ENCODE data around the gene PCDH9. TPM values are rescaled to one million over a fixed set of nuclear protein-coding genes. Genes with fewer than 3 reads are reported as not detected.

PCDH9 gene
- total RNA-seq, 1 experiment from 2014 or later = 0.11 TPM

GRCh38 chr13:66501181-66501580 is 729.0 kb downstream of the PCDH9 start:
- CTCF ChIA-PET = no interaction called here
- POLR2A ChIA-PET = no interaction called here
- Mint-ChIP-seq H3K27me3 (ENCODE audit: insufficient read depth, unreplicated experiment) (no peaks in the 10 kb centered on the region), H3K9me3 (ENCODE audit: unreplicated experiment) (no peaks in the 10 kb centered on the region), H3K4me1 (ENCODE audit: low read depth, unreplicated experiment) (no peaks in the 10 kb centered on the region), H3K27ac (ENCODE audit: unreplicated experiment) (no peak overlapping the region), H3K4me3 (ENCODE audit: unreplicated experiment) (no peak overlapping the region), H3K36me3 (ENCODE audit: insufficient read depth, unreplicated experiment) (no peaks in the 10 kb centered on the region)
- no peak for DNase-seq
- Histone ChIP-seq H3K36me3 (ENCODE audit: control insufficient read depth, insufficient read depth, low read length) (no peaks in the 10 kb centered on the region), H3K27me3 (replicated peaks; ENCODE audit: control insufficient read depth, insufficient read depth, low read length) (no peaks in the 10 kb centered on the region), H3K9me3 (no peaks in the 10 kb centered on the region), H3K4me3 (ENCODE audit: low read depth, low read length) (no peak overlapping the region), H3K4me1 (no peaks in the 10 kb centered on the region)
- BruUV-seq (replicated peaks) = no TSS peak
- no peak for TF ChIP-seq CTCF (IDR thresholded peaks at IDR 0.05; ENCODE audit: insufficient read depth in 1 of 2, low read depth in 1 of 2, low read length in 1 of 2, severe bottlenecking in 1 of 2, unreplicated experiment in 1 of 2)
- intact Hi-C loops (cut with micrococcal nuclease; ENCODE audit: unreplicated experiment) = no loop called here

GRCh38 chr13:66492479-66492878 is 737.7 kb downstream of the PCDH9 start:
- Histone ChIP-seq H3K4me1 (no peaks in the 10 kb centered on the region), H3K27me3 (replicated peaks; ENCODE audit: control insufficient read depth, insufficient read depth, low read length) (no peaks in the 10 kb centered on the region), H3K36me3 (ENCODE audit: control insufficient read depth, insufficient read depth, low read length) (no peaks in the 10 kb centered on the region), H3K9me3 (no peaks in the 10 kb centered on the region; the same call in 1 of the 2 replicates), H3K4me3 (ENCODE audit: low read depth, low read length) (no peak overlapping the region)
- peak in 1 of 2 experiments; percentile 6 for DNase-seq
- ChIA-PET POLR2A (no interaction called here), CTCF (no interaction called here)
- no peaks in the 10 kb centered on the region for H3K9me3 Mint-ChIP-seq (ENCODE audit: unreplicated experiment)
- no TSS peak for BruUV-seq (replicated peaks)
- H3K27ac Mint-ChIP-seq (ENCODE audit: unreplicated experiment) = no peak overlapping the region
- no peaks in the 10 kb centered on the region for H3K36me3 Mint-ChIP-seq (ENCODE audit: insufficient read depth, unreplicated experiment)
- no peaks in the 10 kb centered on the region for H3K27me3 Mint-ChIP-seq (ENCODE audit: insufficient read depth, unreplicated experiment)
- no peaks in the 10 kb centered on the region for H3K4me1 Mint-ChIP-seq (ENCODE audit: low read depth, unreplicated experiment)
- peak; percentile 24 to 58 for TF ChIP-seq CTCF (IDR thresholded peaks at IDR 0.05; ENCODE audit: insufficient read depth in 1 of 2, low read depth in 1 of 2, low read length in 1 of 2, severe bottlenecking in 1 of 2, unreplicated experiment in 1 of 2)
- no peak overlapping the region for H3K4me3 Mint-ChIP-seq (ENCODE audit: unreplicated experiment)
- intact Hi-C loops (cut with micrococcal nuclease; ENCODE audit: unreplicated experiment) = no loop called here

GRCh38 chr13:66491251-66491650 is 738.9 kb downstream of the PCDH9 start:
- ChIA-PET POLR2A (no interaction called here), CTCF (no interaction called here)
- no peak overlapping the region for H3K4me3 Mint-ChIP-seq (ENCODE audit: unreplicated experiment)
- H3K27me3 ChIP-seq (replicated peaks; ENCODE audit: control insufficient read depth, insufficient read depth, low read length) = no peaks in the 10 kb centered on the region
- intact Hi-C loops (cut with micrococcal nuclease; ENCODE audit: unreplicated experiment) = no loop called here
- no peak for DNase-seq
- H3K36me3 Mint-ChIP-seq (ENCODE audit: insufficient read depth, unreplicated experiment) = no peaks in the 10 kb centered on the region
- H3K4me3 ChIP-seq (ENCODE audit: low read depth, low read length) = no peak overlapping the region
- H3K4me1 ChIP-seq = no peaks in the 10 kb centered on the region
- no peaks in the 10 kb centered on the region for H3K27me3 Mint-ChIP-seq (ENCODE audit: insufficient read depth, unreplicated experiment)
- TF ChIP-seq CTCF (IDR thresholded peaks at IDR 0.05; ENCODE audit: insufficient read depth in 1 of 2, low read depth in 1 of 2, low read length in 1 of 2, severe bottlenecking in 1 of 2, unreplicated experiment in 1 of 2) = no peak
- no peaks in the 10 kb centered on the region for H3K36me3 ChIP-seq (ENCODE audit: control insufficient read depth, insufficient read depth, low read length)
- no TSS peak for BruUV-seq (replicated peaks)
- H3K9me3 ChIP-seq = no peaks in the 10 kb centered on the region; the same call in 1 of the 2 replicates
- no peak overlapping the region for H3K27ac Mint-ChIP-seq (ENCODE audit: unreplicated experiment)
- H3K4me1 Mint-ChIP-seq (ENCODE audit: low read depth, unreplicated experiment) = no peaks in the 10 kb centered on the region
- H3K9me3 Mint-ChIP-seq (ENCODE audit: unreplicated experiment) = no peaks in the 10 kb centered on the region

Measured in Caco-2 (cell line).